GM21381 (cell line): ENCODE measurements around the gene TRDN.
"Not testable (repeated sequence)": the region's sequence is repeated elsewhere in the genome, so short reads cannot be mapped to it uniquely, and the experiment has no call there.

Experiments used
- ATAC-seq: cut with Tn5 transposase; IDR thresholded peaks from one replicate; pipeline ENCODE4 v1.9.1; 2021; ENCODE audit warnings: mild to moderate bottlenecking, moderate library complexity; ENCODE audit not compliant: unreplicated experiment

Gene TRDN

GRCh38 chr6:123316733-123317323 is 319.9 kb downstream of the TRDN start:
- ATAC-seq, result no peak

GRCh38 chr6:123314459-123314858 is 322.3 kb downstream of the TRDN start:
- not testable (repeated sequence) for ATAC-seq

GRCh38 chr6:123309130-123309529 is 327.6 kb downstream of the TRDN start:
- no peak for ATAC-seq

GRCh38 chr6:123306334-123306733 is 330.4 kb downstream of the TRDN start:
- ATAC-seq, result no peak

- no peak for ATAC-seq
These were observed 341.1 kb downstream of the TRDN start for GRCh38 chr6:123295672-123296071.

GRCh38 chr6:123295181-123295580 is 341.6 kb downstream of the TRDN start:
- no peak for ATAC-seq

GRCh38 chr6:123288649-123289048 is 348.1 kb downstream of the TRDN start:
- ATAC-seq, result no peak

GRCh38 chr6:123276546-123276980 is 360.2 kb downstream of the TRDN start:
- ATAC-seq, result no peak

GRCh38 chr6:123263981-123264380 is 372.8 kb downstream of the TRDN start:
- no peak for ATAC-seq

- ATAC-seq, result no peak
These were observed 396.1 kb downstream of the TRDN start for GRCh38 chr6:123240626-123241025.

GRCh38 chr6:123233336-123233735 is 403.4 kb downstream of the TRDN start:
- ATAC-seq, result no peak

- ATAC-seq, result not testable (repeated sequence)
These were observed 409.0 kb downstream of the TRDN start for GRCh38 chr6:123227789-123228188.

GRCh38 chr6:123226398-123226797 is 410.4 kb downstream of the TRDN start:
- ATAC-seq, result no peak

- no peak for ATAC-seq
These were observed 412.7 kb downstream of the TRDN start for GRCh38 chr6:123224077-123224476.

GRCh38 chr6:123223461-123223860 is 413.3 kb downstream of the TRDN start:
- no peak for ATAC-seq

GRCh38 chr6:123215211-123215610 is 421.5 kb downstream of the TRDN start:
- no peak for ATAC-seq

GRCh38 chr6:123214433-123214832 is 422.3 kb downstream of the TRDN start:
- ATAC-seq, result no peak

GRCh38 chr6:123213921-123214320 is 422.8 kb downstream of the TRDN start:
- no peak for ATAC-seq

- no peak for ATAC-seq
These were observed 424.8 kb downstream of the TRDN start for GRCh38 chr6:123211777-123212545.

GRCh38 chr6:123210645-123211044 is 426.1 kb downstream of the TRDN start:
- no peak for ATAC-seq

- no peak for ATAC-seq
These were observed 428.7 kb downstream of the TRDN start for GRCh38 chr6:123207967-123208510.

GRCh38 chr6:123203928-123204327 is 432.8 kb downstream of the TRDN start:
- no peak for ATAC-seq
